ENCODE measurements around the gene UBE3B.

Gene UBE3B

GRCh38 chr12:109502332-109502731 lies 24.9 kb downstream of the UBE3B start:
- Histone ChIP-seq H4K8ac (ENCODE audit: low read length) (no peak overlapping the region), H2AFZ (ENCODE audit: low read depth, low read length) (no peak overlapping the region), H3K9me3 (ENCODE audit: control insufficient read depth, low read length) (no peaks in the 10 kb centered on the region), H3K4me2 (ENCODE audit: low read length, poor library complexity, severe bottlenecking) (no peak overlapping the region), H4K91ac (ENCODE audit: low read length) (no peak overlapping the region), H3K23ac (ENCODE audit: low read length in 2 of 2) (no peak overlapping the region), H2BK5ac (ENCODE audit: low read depth, low read length, poor library complexity, severe bottlenecking) (no peak overlapping the region), H3K4ac (ENCODE audit: low read depth in 1 of 2, low read length in 2 of 2) (no peak overlapping the region), H2BK12ac (ENCODE audit: low read length in 2 of 2) (no peak overlapping the region), H3K4me3 (ENCODE audit: insufficient read depth in 1 of 2, low read depth in 1 of 2, low read length in 2 of 2) (no peak overlapping the region), H2AK5ac (ENCODE audit: low read length, severe bottlenecking) (no peak overlapping the region), H3K27me3 (ENCODE audit: control insufficient read depth in 1 of 2, insufficient read depth in 1 of 2, low read length in 2 of 2) (no peaks in the 10 kb centered on the region), H2BK120ac (ENCODE audit: low read depth, low read length) (no peak overlapping the region), H3K36me3 (ENCODE audit: control insufficient read depth in 1 of 2, insufficient read depth in 2 of 2, low read depth in 1 of 2, low read length in 2 of 2) (peaks cover 51 to 99% of the 10 kb centered on the region in 2 experiments), H3K27ac (ENCODE audit: low read length, poor library complexity, severe bottlenecking) (no peak overlapping the region), H2BK15ac (ENCODE audit: low read depth, poor library complexity, severe bottlenecking) (no peak overlapping the region), H3K14ac (ENCODE audit: low read length in 2 of 2) (no peak overlapping the region), H3K9ac (ENCODE audit: low read length) (no peak overlapping the region), H3K4me1 (ENCODE audit: control insufficient read depth, insufficient read depth, low read depth, low read length) (peaks cover 7% of the 10 kb centered on the region), H3K79me1 (replicated peaks; ENCODE audit: low read length, poor library complexity, severe bottlenecking) (peaks cover 4% of the 10 kb centered on the region), H3K18ac (ENCODE audit: low read depth in 1 of 2, low read length in 2 of 2) (no peak overlapping the region)
- WGBS, result 97% methylated on average over 4 of the region's 5 CpGs
- no peak for DNase-seq

GRCh38 chr12:109503611-109504010 lies 26.2 kb downstream of the UBE3B start:
- H2BK5ac ChIP-seq (ENCODE audit: low read depth, low read length, poor library complexity, severe bottlenecking), result no peak overlapping the region
- no peak overlapping the region for H4K8ac ChIP-seq (ENCODE audit: low read length)
- no peak overlapping the region for H3K9ac ChIP-seq (ENCODE audit: low read length)
- WGBS, result 96% methylated on average over 2 of the region's 3 CpGs
- no peak overlapping the region for H3K4me2 ChIP-seq (ENCODE audit: low read length, poor library complexity, severe bottlenecking)
- H2BK15ac ChIP-seq (ENCODE audit: low read depth, poor library complexity, severe bottlenecking), result no peak overlapping the region
- H3K18ac ChIP-seq (ENCODE audit: low read depth in 1 of 2, low read length in 2 of 2), result no peak overlapping the region
- no peak overlapping the region for H4K91ac ChIP-seq (ENCODE audit: low read length)
- peaks cover 4% of the 10 kb centered on the region for H3K79me1 ChIP-seq (replicated peaks; ENCODE audit: low read length, poor library complexity, severe bottlenecking)
- no peak overlapping the region for H3K23ac ChIP-seq (ENCODE audit: low read length in 2 of 2)
- peaks cover 57 to 99% of the 10 kb centered on the region in 2 experiments for H3K36me3 ChIP-seq (ENCODE audit: control insufficient read depth in 1 of 2, insufficient read depth in 2 of 2, low read depth in 1 of 2, low read length in 2 of 2)
- no peak for DNase-seq
- H2BK12ac ChIP-seq (ENCODE audit: low read length in 2 of 2), result no peak overlapping the region
- H3K4ac ChIP-seq (ENCODE audit: low read depth in 1 of 2, low read length in 2 of 2), result no peak overlapping the region
- H3K4me3 ChIP-seq (ENCODE audit: insufficient read depth in 1 of 2, low read depth in 1 of 2, low read length in 2 of 2), result no peak overlapping the region
- H3K14ac ChIP-seq (ENCODE audit: low read length in 2 of 2), result no peak overlapping the region
- no peak overlapping the region for H2AK5ac ChIP-seq (ENCODE audit: low read length, severe bottlenecking)
- H2AFZ ChIP-seq (ENCODE audit: low read depth, low read length), result no peak overlapping the region
- no peaks in the 10 kb centered on the region for H3K9me3 ChIP-seq (ENCODE audit: control insufficient read depth, low read length)
- no peak overlapping the region for H2BK120ac ChIP-seq (ENCODE audit: low read depth, low read length)
- H3K4me1 ChIP-seq (ENCODE audit: control insufficient read depth, insufficient read depth, low read depth, low read length), result peaks cover 7% of the 10 kb centered on the region
- H3K27ac ChIP-seq (ENCODE audit: low read length, poor library complexity, severe bottlenecking), result no peak overlapping the region
- no peaks in the 10 kb centered on the region for H3K27me3 ChIP-seq (ENCODE audit: control insufficient read depth in 1 of 2, insufficient read depth in 1 of 2, low read length in 2 of 2)

- no peak overlapping the region for H2BK12ac ChIP-seq (ENCODE audit: low read length in 2 of 2)
- WGBS, result no CpG with 5 or more reads among the region's 1 CpG
- no peak overlapping the region for H3K9ac ChIP-seq (ENCODE audit: low read length)
- no peak overlapping the region for H3K23ac ChIP-seq (ENCODE audit: low read length in 2 of 2)
- H3K14ac ChIP-seq (ENCODE audit: low read length in 2 of 2), result no peak overlapping the region
- H4K91ac ChIP-seq (ENCODE audit: low read length), result no peak overlapping the region
- no peak overlapping the region for H3K4ac ChIP-seq (ENCODE audit: low read depth in 1 of 2, low read length in 2 of 2)
- H4K8ac ChIP-seq (ENCODE audit: low read length), result no peak overlapping the region
- no peak overlapping the region for H3K18ac ChIP-seq (ENCODE audit: low read depth in 1 of 2, low read length in 2 of 2)
- peaks cover 4% of the 10 kb centered on the region for H3K79me1 ChIP-seq (replicated peaks; ENCODE audit: low read length, poor library complexity, severe bottlenecking)
- H3K4me3 ChIP-seq (ENCODE audit: insufficient read depth in 1 of 2, low read depth in 1 of 2, low read length in 2 of 2), result no peak overlapping the region
- no peak overlapping the region for H2BK15ac ChIP-seq (ENCODE audit: low read depth, poor library complexity, severe bottlenecking)
- H2AFZ ChIP-seq (ENCODE audit: low read depth, low read length), result no peak overlapping the region
- no peak overlapping the region for H2BK120ac ChIP-seq (ENCODE audit: low read depth, low read length)
- H3K27me3 ChIP-seq (ENCODE audit: control insufficient read depth in 1 of 2, insufficient read depth in 1 of 2, low read length in 2 of 2), result no peaks in the 10 kb centered on the region
- H2AK5ac ChIP-seq (ENCODE audit: low read length, severe bottlenecking), result no peak overlapping the region
- peaks cover 54 to 99% of the 10 kb centered on the region in 2 experiments for H3K36me3 ChIP-seq (ENCODE audit: control insufficient read depth in 1 of 2, insufficient read depth in 2 of 2, low read depth in 1 of 2, low read length in 2 of 2)
- H3K27ac ChIP-seq (ENCODE audit: low read length, poor library complexity, severe bottlenecking), result no peak overlapping the region
- H3K9me3 ChIP-seq (ENCODE audit: control insufficient read depth, low read length), result no peaks in the 10 kb centered on the region
- H2BK5ac ChIP-seq (ENCODE audit: low read depth, low read length, poor library complexity, severe bottlenecking), result no peak overlapping the region
- peaks cover 7% of the 10 kb centered on the region for H3K4me1 ChIP-seq (ENCODE audit: control insufficient read depth, insufficient read depth, low read depth, low read length)
- H3K4me2 ChIP-seq (ENCODE audit: low read length, poor library complexity, severe bottlenecking), result no peak overlapping the region
- no peak for DNase-seq
These were observed 26.6 kb downstream of the UBE3B start for GRCh38 chr12:109504068-109504467.

GRCh38 chr12:109510196-109510595 lies 32.8 kb downstream of the UBE3B start:
- H2BK15ac ChIP-seq (ENCODE audit: low read depth, poor library complexity, severe bottlenecking), result no peak overlapping the region
- H3K9me3 ChIP-seq (ENCODE audit: control insufficient read depth, low read length), result no peaks in the 10 kb centered on the region
- no peak overlapping the region for H3K4me3 ChIP-seq (ENCODE audit: insufficient read depth in 1 of 2, low read depth in 1 of 2, low read length in 2 of 2)
- H2AK5ac ChIP-seq (ENCODE audit: low read length, severe bottlenecking), result no peak overlapping the region
- no peaks in the 10 kb centered on the region for H3K4me1 ChIP-seq (ENCODE audit: control insufficient read depth, insufficient read depth, low read depth, low read length)
- no peak overlapping the region for H2BK12ac ChIP-seq (ENCODE audit: low read length in 2 of 2)
- H3K18ac ChIP-seq (ENCODE audit: low read depth in 1 of 2, low read length in 2 of 2), result no peak overlapping the region
- no peak overlapping the region for H3K27ac ChIP-seq (ENCODE audit: low read length, poor library complexity, severe bottlenecking)
- no peak overlapping the region for H3K4me2 ChIP-seq (ENCODE audit: low read length, poor library complexity, severe bottlenecking)
- H2BK5ac ChIP-seq (ENCODE audit: low read depth, low read length, poor library complexity, severe bottlenecking), result no peak overlapping the region
- H3K23ac ChIP-seq (ENCODE audit: low read length in 2 of 2), result no peak overlapping the region
- H3K14ac ChIP-seq (ENCODE audit: low read length in 2 of 2), result no peak overlapping the region
- WGBS, result 97% methylated on average over 15 of the region's 15 CpGs
- DNase-seq, result no peak
- no peak overlapping the region for H2AFZ ChIP-seq (ENCODE audit: low read depth, low read length)
- H3K27me3 ChIP-seq (ENCODE audit: control insufficient read depth in 1 of 2, insufficient read depth in 1 of 2, low read length in 2 of 2), result no peaks in the 10 kb centered on the region
- H3K9ac ChIP-seq (ENCODE audit: low read length), result no peak overlapping the region
- H4K8ac ChIP-seq (ENCODE audit: low read length), result no peak overlapping the region
- no peak overlapping the region for H3K4ac ChIP-seq (ENCODE audit: low read depth in 1 of 2, low read length in 2 of 2)
- no peak overlapping the region for H2BK120ac ChIP-seq (ENCODE audit: low read depth, low read length)
- H3K79me1 ChIP-seq (replicated peaks; ENCODE audit: low read length, poor library complexity, severe bottlenecking), result no peaks in the 10 kb centered on the region
- H4K91ac ChIP-seq (ENCODE audit: low read length), result no peak overlapping the region
- peaks cover 46 to 96% of the 10 kb centered on the region in 2 experiments for H3K36me3 ChIP-seq (ENCODE audit: control insufficient read depth in 1 of 2, insufficient read depth in 2 of 2, low read depth in 1 of 2, low read length in 2 of 2)

Measured in mesenchymal stem cell (in vitro differentiated cells and primary cell).